HCT116 (cell line): ENCODE results near the gene GCN1.

ENCODE experiments used
- ATF3 ChIP-seq: IDR thresholded peaks from 2 replicates; pipeline ENCODE4 v1.6.1; 2012
- CBX3 ChIP-seq: IDR thresholded peaks from 2 replicates; pipeline ENCODE4 v1.6.1; 2012; ENCODE audit warnings: low read depth
- CTCF ChIP-seq, 3 experiments: fragments of 200-600 bp in 1 of 3; sonication (generic) in 1 of 3; IDR thresholded peaks in 2 of 3; conservative IDR thresholded peaks in 1 of 3; 2 replicates each; pipeline ENCODE4 v1.5.1; 2012 to 2017; ENCODE audit warnings: low read depth in 2 of 3, low read length in 2 of 3, antibody characterized with exemption in 1 of 3, borderline replicate concordance in 1 of 3, control low read depth in 1 of 3, mild to moderate bottlenecking in 1 of 3, mixed read lengths in 1 of 3, mixed run types in 1 of 3, moderate library complexity in 1 of 3; ENCODE audit not compliant: insufficient read depth in 1 of 3
- ELF1 ChIP-seq: IDR thresholded peaks from 2 replicates; pipeline ENCODE4 v1.6.1; 2012; ENCODE audit warnings: low read depth, borderline replicate concordance
- EZH2 ChIP-seq: fragments of 200-600 bp; sonication (generic); IDR thresholded peaks from 2 replicates; pipeline ENCODE4 v1.6.1; 2017; ENCODE audit warnings: antibody characterized with exemption, mixed run types
- POLR2A ChIP-seq: IDR thresholded peaks from 2 replicates; pipeline ENCODE4 v1.7.0; 2011; ENCODE audit warnings: borderline replicate concordance; ENCODE audit not compliant: insufficient read depth, insufficient read length; ENCODE audit errors: extremely low read depth
- SIN3A ChIP-seq: IDR thresholded peaks from 2 replicates; pipeline ENCODE4 v1.6.1; 2012; ENCODE audit warnings: low read depth
- SP1 ChIP-seq: IDR thresholded peaks from 2 replicates; pipeline ENCODE4 v1.6.1; 2012; ENCODE audit warnings: low read depth
- SRF ChIP-seq: IDR thresholded peaks from 2 replicates; pipeline ENCODE4 v1.6.1; 2012; ENCODE audit warnings: low read depth

- TF ChIP-seq CTCF (IDR thresholded peaks at IDR 0.05 in 2 of 3, conservative IDR thresholded peaks at IDR 0.05 in 1 of 3; ENCODE audit: borderline replicate concordance in 1 of 3, insufficient read depth in 1 of 3, low read depth in 2 of 3, low read length in 2 of 3), result no peak
- TF ChIP-seq ELF1, result no peak
- TF ChIP-seq SRF, result no peak
- TF ChIP-seq SIN3A, result no peak
- no peak for TF ChIP-seq EZH2
- TF ChIP-seq SP1, result no peak
- no peak for TF ChIP-seq POLR2A
- no peak for TF ChIP-seq ATF3
- no peak for TF ChIP-seq CBX3
Observed at GRCh38 chr12:120136093-120136770, 58.3 kb downstream of the GCN1 start.
